Measurements from ENCODE around the gene VWF. TPM values are rescaled to one million over a fixed set of nuclear protein-coding genes. Genes with fewer than 3 reads are reported as not detected.

Gene VWF
- total RNA-seq, 1 donor from 2014 or later, result 0.21 TPM

DNA sequence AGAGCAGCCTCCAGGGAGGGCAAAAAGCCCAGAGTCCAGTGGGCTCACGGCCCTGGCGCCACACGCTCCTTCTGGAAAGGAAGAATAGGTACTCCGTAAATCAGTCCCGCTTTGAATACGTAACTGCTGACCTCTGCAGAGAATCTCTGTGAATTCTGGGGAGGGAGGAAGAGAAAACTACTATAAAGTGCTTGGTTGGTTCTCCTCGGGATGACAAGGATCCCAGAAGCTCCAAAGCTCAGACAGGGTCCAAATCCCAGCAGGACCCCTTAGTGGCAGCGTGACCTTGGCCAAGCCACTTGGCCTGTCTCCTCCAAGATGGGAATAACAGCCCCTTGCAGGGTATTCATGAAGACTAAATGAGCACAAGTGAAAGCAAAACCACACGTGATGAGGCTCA is 211.1 kb downstream of the VWF start:
- Mint-ChIP-seq H3K27ac (ENCODE audit: unreplicated experiment) (no peak overlapping the region), H3K4me3 (no peak overlapping the region), H3K9me3 (no peaks in the 10 kb centered on the region), H3K4me1 (no peaks in the 10 kb centered on the region), H3K27me3 (ENCODE audit: low read depth) (peaks cover 14% of the 10 kb centered on the region), H3K36me3 (ENCODE audit: low read depth) (no peaks in the 10 kb centered on the region)
- DNase-seq (ENCODE audit: low read depth, low spot score), result no peak
- TF ChIP-seq, protein P1, sequence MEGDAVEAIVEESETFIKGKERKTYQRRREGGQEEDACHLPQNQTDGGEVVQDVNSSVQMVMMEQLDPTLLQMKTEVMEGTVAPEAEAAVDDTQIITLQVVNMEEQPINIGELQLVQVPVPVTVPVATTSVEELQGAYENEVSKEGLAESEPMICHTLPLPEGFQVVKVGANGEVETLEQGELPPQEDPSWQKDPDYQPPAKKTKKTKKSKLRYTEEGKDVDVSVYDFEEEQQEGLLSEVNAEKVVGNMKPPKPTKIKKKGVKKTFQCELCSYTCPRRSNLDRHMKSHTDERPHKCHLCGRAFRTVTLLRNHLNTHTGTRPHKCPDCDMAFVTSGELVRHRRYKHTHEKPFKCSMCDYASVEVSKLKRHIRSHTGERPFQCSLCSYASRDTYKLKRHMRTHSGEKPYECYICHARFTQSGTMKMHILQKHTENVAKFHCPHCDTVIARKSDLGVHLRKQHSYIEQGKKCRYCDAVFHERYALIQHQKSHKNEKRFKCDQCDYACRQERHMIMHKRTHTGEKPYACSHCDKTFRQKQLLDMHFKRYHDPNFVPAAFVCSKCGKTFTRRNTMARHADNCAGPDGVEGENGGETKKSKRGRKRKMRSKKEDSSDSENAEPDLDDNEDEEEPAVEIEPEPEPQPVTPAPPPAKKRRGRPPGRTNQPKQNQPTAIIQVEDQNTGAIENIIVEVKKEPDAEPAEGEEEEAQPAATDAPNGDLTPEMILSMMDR (conservative IDR thresholded peaks at IDR 0.05), result no peak

DNA sequence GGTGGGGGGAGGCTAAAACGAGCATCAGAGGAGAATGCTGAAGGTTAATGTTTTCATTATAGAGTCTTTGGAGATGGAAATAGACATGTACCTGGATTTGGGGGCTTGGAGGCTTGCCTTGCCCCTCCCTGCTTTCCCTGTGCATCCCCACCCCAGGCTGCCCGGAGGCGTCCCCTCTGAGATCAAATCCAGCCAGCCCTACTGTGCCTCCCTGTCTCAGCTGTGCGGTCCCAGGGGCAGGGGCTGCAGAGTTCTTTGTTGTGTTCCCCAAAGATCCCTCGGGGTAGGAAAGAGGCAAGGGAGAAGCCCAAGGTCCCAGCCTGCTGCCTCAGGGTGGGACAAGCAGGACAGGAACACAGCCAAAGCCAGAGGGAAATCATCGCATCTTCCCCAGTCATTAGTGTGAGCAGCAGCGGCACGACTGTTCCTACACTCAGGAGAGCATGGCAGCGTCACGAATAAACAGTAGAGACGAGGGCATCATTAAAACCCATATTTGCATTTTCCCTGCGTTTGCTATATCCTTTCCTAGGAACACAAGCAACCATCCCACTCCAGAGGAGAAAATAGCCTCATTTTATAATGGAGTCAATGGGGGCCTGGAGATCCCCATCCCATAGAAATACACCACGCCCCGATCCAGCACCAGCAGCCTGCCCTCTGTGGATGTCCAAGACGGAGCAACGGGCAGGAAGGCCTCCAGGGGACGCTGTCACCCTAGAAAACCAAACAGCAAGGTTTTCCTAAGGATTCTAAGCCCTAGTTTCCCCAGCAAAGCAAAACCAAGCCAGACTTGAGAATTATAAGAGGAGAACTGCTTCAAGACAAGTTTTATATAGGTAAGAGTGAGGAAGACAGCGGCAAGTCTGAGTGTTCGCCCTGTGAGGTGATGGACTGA is 211.8 kb downstream of the VWF start:
- H3K9me3 Mint-ChIP-seq, result no peaks in the 10 kb centered on the region
- TF ChIP-seq, protein P1 (conservative IDR thresholded peaks at IDR 0.05), result peak; percentile 60
- DNase-seq (ENCODE audit: low read depth, low spot score), result peak; percentile 22

DNA sequence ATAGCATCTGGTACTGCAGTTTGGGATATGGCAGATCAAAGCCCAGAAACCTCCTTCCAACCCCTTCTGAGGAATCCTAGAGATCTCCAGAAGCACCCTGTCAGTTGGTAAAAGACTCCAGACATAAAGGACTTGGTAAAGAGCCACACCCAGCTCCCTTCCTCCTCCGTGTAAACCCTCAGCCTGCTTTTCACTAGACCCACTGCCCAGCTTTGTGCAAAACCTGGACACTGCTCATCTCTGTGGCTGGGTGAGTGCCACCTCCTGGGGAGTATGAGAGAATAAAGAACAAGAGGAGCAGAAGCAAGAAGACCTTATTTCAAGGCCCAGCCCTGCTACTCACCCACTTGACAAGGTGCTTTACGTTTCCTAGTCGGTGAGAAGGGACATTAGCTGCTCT is 212.5 kb downstream of the VWF start:
- Mint-ChIP-seq H3K27me3 (ENCODE audit: low read depth) (peaks cover 14% of the 10 kb centered on the region), H3K36me3 (ENCODE audit: low read depth) (no peaks in the 10 kb centered on the region), H3K4me3 (no peak overlapping the region), H3K9me3 (no peaks in the 10 kb centered on the region), H3K4me1 (no peaks in the 10 kb centered on the region), H3K27ac (ENCODE audit: unreplicated experiment) (no peak overlapping the region)
- DNase-seq (ENCODE audit: low read depth, low spot score), result no peak
- TF ChIP-seq, protein P1 (conservative IDR thresholded peaks at IDR 0.05), result no peak

More for the DNA sequence above, 211.8 kb downstream of the VWF start:
- Mint-ChIP-seq H3K27me3 (ENCODE audit: low read depth) (peaks cover 14% of the 10 kb centered on the region), H3K4me1 (no peaks in the 10 kb centered on the region), H3K4me3 (no peak overlapping the region), H3K36me3 (ENCODE audit: low read depth) (no peaks in the 10 kb centered on the region), H3K27ac (ENCODE audit: unreplicated experiment) (no peak overlapping the region)

DNA sequence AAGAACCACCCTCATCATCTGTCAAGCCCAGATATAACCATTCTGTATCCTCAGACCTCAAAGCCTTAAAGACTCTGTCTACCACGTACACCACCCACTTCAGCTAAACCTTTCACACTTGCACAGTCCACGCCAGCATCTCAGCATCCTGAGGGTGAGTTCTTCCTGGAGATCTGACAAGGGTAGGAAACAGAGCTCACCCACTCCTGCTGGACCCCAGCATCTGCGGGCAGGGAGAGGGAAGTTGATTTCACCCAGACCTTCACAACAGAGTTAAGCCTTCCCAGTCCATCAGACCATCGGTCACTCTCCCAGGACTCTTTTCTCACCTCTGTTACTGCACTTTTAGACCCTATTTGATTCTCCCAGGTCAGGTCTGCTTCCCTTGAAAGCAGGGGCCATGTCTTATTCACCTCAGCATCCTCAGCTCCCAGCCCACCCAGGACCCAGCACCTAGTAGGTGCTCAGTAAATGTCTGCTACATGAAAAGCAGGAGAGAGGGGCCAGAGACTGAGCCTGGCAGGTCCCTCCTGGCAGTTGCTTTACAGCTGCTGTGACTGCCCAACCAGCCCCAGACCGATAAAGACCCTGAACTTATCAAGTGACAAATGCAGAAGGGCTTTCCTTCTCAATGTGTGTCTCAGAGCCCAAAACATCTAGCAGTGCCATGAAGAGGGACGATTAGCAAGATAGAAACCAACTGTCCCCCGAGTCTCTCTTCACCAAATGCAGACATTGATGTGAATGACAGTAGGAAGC is 213.5 kb downstream of the VWF start:
- TF ChIP-seq, protein P1 (conservative IDR thresholded peaks at IDR 0.05), result no peak
- H3K27ac Mint-ChIP-seq (ENCODE audit: unreplicated experiment), result no peak overlapping the region
- H3K4me3 Mint-ChIP-seq, result no peak overlapping the region
- H3K9me3 Mint-ChIP-seq, result no peaks in the 10 kb centered on the region
- H3K36me3 Mint-ChIP-seq (ENCODE audit: low read depth), result no peaks in the 10 kb centered on the region
- DNase-seq (ENCODE audit: low read depth, low spot score), result no peak
- H3K4me1 Mint-ChIP-seq, result no peaks in the 10 kb centered on the region
- peaks cover 14% of the 10 kb centered on the region for H3K27me3 Mint-ChIP-seq (ENCODE audit: low read depth)

DNA sequence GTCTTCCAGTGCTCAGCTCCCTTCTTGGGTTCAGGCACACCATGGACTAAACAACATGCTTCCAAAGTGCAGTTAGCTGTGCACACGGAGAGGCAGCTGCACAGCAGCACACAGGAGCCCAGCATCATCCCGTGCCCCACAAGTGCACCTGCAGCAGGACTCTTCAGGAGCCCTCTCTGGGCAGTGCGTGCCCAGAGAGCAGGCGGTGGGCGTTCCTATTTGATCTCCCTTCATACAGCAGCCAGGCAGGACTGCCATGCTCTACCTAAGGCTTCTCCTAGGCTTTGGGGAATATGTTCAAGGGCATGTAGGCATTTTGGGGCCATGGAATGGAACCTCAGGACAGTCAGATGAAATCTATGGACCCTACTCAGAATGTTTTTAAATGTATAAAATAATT is 214.9 kb downstream of the VWF start:
- H3K4me1 Mint-ChIP-seq, result no peaks in the 10 kb centered on the region

More for the DNA sequence above, 214.9 kb downstream of the VWF start:
- TF ChIP-seq, protein P1 (conservative IDR thresholded peaks at IDR 0.05), result no peak
- Mint-ChIP-seq H3K27me3 (ENCODE audit: low read depth) (peaks cover 14% of the 10 kb centered on the region), H3K9me3 (no peaks in the 10 kb centered on the region), H3K4me3 (no peak overlapping the region), H3K27ac (ENCODE audit: unreplicated experiment) (no peak overlapping the region), H3K36me3 (ENCODE audit: low read depth) (no peaks in the 10 kb centered on the region)
- no peak for DNase-seq (ENCODE audit: low read depth, low spot score)
